Retinal pigment epithelial cell (primary cell): ENCODE results near the gene GRIPAP1.

Source experiments
- DNase-seq: peaks from one replicate; pipeline ENCODE4 v3.0.0-alpha.2; 2010; ENCODE audit warnings: low read depth
- H3K4me3 ChIP-seq: 2 replicates; pipeline ENCODE4 v1.5.1; 2011; ENCODE audit warnings: mild to moderate bottlenecking, low read length, control low read depth, moderate library complexity
- CTCF ChIP-seq: conservative IDR thresholded peaks from 2 replicates; pipeline ENCODE4 v1.5.1; 2011; ENCODE audit warnings: low read depth, low read length, control low read depth, inconsistent platforms

Gene GRIPAP1

GRCh38 chrX:48960291-48960690 is 41.8 kb downstream of the GRIPAP1 start:
- H3K4me3 ChIP-seq = no peak overlapping the region
- no peak for DNase-seq
- no peak for TF ChIP-seq CTCF

GRCh38 chrX:48958635-48959094 is 43.4 kb downstream of the GRIPAP1 start:
- TF ChIP-seq CTCF = no peak
- peak overlapping the region; percentile 53 for H3K4me3 ChIP-seq
- peak; percentile 41 for DNase-seq

GRCh38 chrX:48957827-48958634 is 44.0 kb downstream of the GRIPAP1 start:
- peak overlapping the region; percentile 61 for H3K4me3 ChIP-seq
- TF ChIP-seq CTCF = no peak
- peak; percentile 93 for DNase-seq

GRCh38 chrX:48957477-48957826 is 44.6 kb downstream of the GRIPAP1 start, which contains the start of gene OTUD5:
TSS of gene OTUD5 (minus strand) at chrX:48957607. CDS start at chrX:48957570, 37 bp downstream.
- H3K4me3 ChIP-seq = peak within 1 kb of the TSS; percentile 68
- no peak for TF ChIP-seq CTCF
- DNase-seq = no peak

GRCh38 chrX:48956728-48957414 is 45.2 kb downstream of the GRIPAP1 start:
- no peak for DNase-seq
- no peak for TF ChIP-seq CTCF
- peak overlapping the region; percentile 68 for H3K4me3 ChIP-seq

GRCh38 chrX:48948589-48948988 is 53.5 kb downstream of the GRIPAP1 start:
- no peak for DNase-seq
- no peak overlapping the region for H3K4me3 ChIP-seq
- no peak for TF ChIP-seq CTCF
